ENCODE data around the gene FBXO45. TPM values are rescaled to one million over a fixed set of nuclear protein-coding genes. Genes with fewer than 3 reads are reported as not detected.

Gene FBXO45
- total RNA-seq, 1 experiment from 2014 or later, result 18.6 TPM

DNA sequence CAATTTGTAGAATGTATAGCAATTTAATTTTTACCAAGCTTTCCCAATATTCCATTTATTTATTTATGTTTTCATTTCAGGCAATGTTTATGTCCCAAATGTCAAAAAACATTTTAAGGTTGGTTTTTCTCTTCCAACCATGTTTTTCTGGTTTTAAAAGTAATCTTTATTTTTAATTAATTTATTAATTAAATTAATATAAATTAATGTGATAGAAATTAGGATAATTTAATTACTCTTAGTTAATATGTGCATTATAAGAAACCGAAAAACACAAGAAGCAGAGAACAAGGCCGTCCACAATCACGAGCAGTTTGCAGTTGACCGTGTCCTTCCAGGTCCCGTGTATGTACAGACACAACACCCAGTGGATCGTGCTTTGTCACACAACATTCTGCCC lies 34.2 kb downstream of the FBXO45 start:
- Histone ChIP-seq H3K9me3 (ENCODE audit: control insufficient read depth, low read depth, low read length) (no peaks in the 10 kb centered on the region), H3K23me2 (ENCODE audit: insufficient read length, low read depth, low read length, poor library complexity, severe bottlenecking) (no peaks in the 10 kb centered on the region), H3K18ac (ENCODE audit: insufficient read length, low read depth, low read length) (no peak overlapping the region), H4K91ac (ENCODE audit: insufficient read length, low read depth, low read length) (no peak overlapping the region), H2BK5ac (ENCODE audit: insufficient read length, low read length) (no peak overlapping the region), H3K4me1 (ENCODE audit: insufficient read depth, low read length) (no peaks in the 10 kb centered on the region), H3K4me2 (ENCODE audit: insufficient read depth, insufficient read length, low read length) (no peak overlapping the region), H4K8ac (replicated peaks; ENCODE audit: insufficient read length, low read depth, low read length) (no peak overlapping the region), H3K4ac (ENCODE audit: low read depth, low read length) (no peak overlapping the region), H3K14ac (ENCODE audit: insufficient read depth, low read length) (no peak overlapping the region), H2AK5ac (ENCODE audit: insufficient read length, low read length) (no peak overlapping the region), H3T11ph (ENCODE audit: low read length) (no peak overlapping the region), H4K5ac (ENCODE audit: insufficient read length, low read depth, low read length) (no peak overlapping the region), H3K27me3 (ENCODE audit: insufficient read depth, low read length) (no peaks in the 10 kb centered on the region), H3K9ac (ENCODE audit: extremely low read depth, insufficient read length, low read length) (no peak overlapping the region), H3K27ac (ENCODE audit: insufficient read length, low read depth, low read length) (no peak overlapping the region), H2AFZ (ENCODE audit: low read length) (no peak overlapping the region), H2BK12ac (ENCODE audit: insufficient read length, low read depth, low read length) (no peak overlapping the region), H3K56ac (ENCODE audit: insufficient read length, low read depth, low read length) (no peak overlapping the region), H2BK20ac (ENCODE audit: low read depth, low read length, poor library complexity, severe bottlenecking) (no peak overlapping the region), H4K20me1 (ENCODE audit: control insufficient read depth, insufficient read depth, insufficient read length) (no peaks in the 10 kb centered on the region), H3K79me1 (ENCODE audit: insufficient read depth, low read depth, low read length, poor library complexity, severe bottlenecking) (no peaks in the 10 kb centered on the region), H3K79me2 (ENCODE audit: insufficient read depth, low read length) (no peaks in the 10 kb centered on the region), H3K23ac (ENCODE audit: insufficient read length, low read depth, low read length) (no peak overlapping the region), H2BK120ac (ENCODE audit: low read depth, low read length, poor library complexity, severe bottlenecking) (no peak overlapping the region), H2BK15ac (ENCODE audit: low read depth, low read length) (no peak overlapping the region)
- TF ChIP-seq, protein P1, sequence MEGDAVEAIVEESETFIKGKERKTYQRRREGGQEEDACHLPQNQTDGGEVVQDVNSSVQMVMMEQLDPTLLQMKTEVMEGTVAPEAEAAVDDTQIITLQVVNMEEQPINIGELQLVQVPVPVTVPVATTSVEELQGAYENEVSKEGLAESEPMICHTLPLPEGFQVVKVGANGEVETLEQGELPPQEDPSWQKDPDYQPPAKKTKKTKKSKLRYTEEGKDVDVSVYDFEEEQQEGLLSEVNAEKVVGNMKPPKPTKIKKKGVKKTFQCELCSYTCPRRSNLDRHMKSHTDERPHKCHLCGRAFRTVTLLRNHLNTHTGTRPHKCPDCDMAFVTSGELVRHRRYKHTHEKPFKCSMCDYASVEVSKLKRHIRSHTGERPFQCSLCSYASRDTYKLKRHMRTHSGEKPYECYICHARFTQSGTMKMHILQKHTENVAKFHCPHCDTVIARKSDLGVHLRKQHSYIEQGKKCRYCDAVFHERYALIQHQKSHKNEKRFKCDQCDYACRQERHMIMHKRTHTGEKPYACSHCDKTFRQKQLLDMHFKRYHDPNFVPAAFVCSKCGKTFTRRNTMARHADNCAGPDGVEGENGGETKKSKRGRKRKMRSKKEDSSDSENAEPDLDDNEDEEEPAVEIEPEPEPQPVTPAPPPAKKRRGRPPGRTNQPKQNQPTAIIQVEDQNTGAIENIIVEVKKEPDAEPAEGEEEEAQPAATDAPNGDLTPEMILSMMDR (conservative IDR thresholded peaks at IDR 0.05), result no peak
- no peaks in the 10 kb centered on the region for H3K36me3 Mint-ChIP-seq (ENCODE audit: insufficient read depth in 1 of 3, low read depth in 3 of 3)
- no CpG with 5 or more reads among the region's 6 CpGs for WGBS (ENCODE audit: extremely low coverage, insufficient read length, low lambda C conversion rate)
- peaks cover 1% of the 10 kb centered on the region; the same call in 1 of the 2 replicates for H3K27me3 Mint-ChIP-seq (ENCODE audit: low read depth)
- peaks cover 0 to 4% of the 10 kb centered on the region in 2 experiments; a peak in 1 of 4 replicates for H3K4me1 Mint-ChIP-seq
- no peak overlapping the region for H3K4me3 Mint-ChIP-seq
- no peaks in the 10 kb centered on the region for H3K9me3 Mint-ChIP-seq
- no peak for DNase-seq
- H3K27ac Mint-ChIP-seq, result no peak overlapping the region

Measured in H9 (cell line).